GM12865 (cell line): Measurements from ENCODE around the gene MEF2D.

Experiments
- DNase-seq: peaks from one replicate; pipeline ENCODE4 v3.0.0; 2010; ENCODE audit warnings: low read depth
- H3K4me3 ChIP-seq: 2 replicates; pipeline ENCODE4 v1.5.1; 2011; ENCODE audit warnings: mild to moderate bottlenecking, low read depth, low read length, control low read depth
- TF ChIP-seq, protein P1 (sequence below): IDR thresholded peaks from 2 replicates; pipeline ENCODE4 v1.5.1; 2011; ENCODE audit warnings: low read length, control low read depth, low read depth, inconsistent platforms; ENCODE audit not compliant: insufficient read depth; ENCODE audit errors: missing control alignments

The MEF2D gene

DNA sequence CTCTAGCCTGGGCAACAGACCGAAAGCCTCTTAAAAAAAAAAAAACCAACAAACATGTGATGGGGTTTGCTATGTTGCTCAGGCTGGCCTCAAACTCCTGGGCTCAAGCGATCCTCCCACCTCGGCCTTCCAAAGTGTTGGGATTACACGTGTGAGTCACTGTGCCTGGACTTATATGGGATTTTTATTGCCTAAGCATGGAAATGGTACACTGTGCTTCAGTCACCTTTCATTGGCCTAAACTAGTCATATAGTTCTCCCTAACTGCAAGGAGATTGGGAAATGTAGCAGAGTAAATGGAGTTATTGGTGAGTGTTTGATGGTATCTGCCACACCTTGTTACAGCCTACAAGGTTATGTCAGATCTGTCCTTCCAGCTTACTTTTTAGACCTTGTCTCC is 17.2 kb upstream of the MEF2D start:
- TF ChIP-seq, protein P1, sequence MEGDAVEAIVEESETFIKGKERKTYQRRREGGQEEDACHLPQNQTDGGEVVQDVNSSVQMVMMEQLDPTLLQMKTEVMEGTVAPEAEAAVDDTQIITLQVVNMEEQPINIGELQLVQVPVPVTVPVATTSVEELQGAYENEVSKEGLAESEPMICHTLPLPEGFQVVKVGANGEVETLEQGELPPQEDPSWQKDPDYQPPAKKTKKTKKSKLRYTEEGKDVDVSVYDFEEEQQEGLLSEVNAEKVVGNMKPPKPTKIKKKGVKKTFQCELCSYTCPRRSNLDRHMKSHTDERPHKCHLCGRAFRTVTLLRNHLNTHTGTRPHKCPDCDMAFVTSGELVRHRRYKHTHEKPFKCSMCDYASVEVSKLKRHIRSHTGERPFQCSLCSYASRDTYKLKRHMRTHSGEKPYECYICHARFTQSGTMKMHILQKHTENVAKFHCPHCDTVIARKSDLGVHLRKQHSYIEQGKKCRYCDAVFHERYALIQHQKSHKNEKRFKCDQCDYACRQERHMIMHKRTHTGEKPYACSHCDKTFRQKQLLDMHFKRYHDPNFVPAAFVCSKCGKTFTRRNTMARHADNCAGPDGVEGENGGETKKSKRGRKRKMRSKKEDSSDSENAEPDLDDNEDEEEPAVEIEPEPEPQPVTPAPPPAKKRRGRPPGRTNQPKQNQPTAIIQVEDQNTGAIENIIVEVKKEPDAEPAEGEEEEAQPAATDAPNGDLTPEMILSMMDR: no peak
- DNase-seq: no peak

DNA sequence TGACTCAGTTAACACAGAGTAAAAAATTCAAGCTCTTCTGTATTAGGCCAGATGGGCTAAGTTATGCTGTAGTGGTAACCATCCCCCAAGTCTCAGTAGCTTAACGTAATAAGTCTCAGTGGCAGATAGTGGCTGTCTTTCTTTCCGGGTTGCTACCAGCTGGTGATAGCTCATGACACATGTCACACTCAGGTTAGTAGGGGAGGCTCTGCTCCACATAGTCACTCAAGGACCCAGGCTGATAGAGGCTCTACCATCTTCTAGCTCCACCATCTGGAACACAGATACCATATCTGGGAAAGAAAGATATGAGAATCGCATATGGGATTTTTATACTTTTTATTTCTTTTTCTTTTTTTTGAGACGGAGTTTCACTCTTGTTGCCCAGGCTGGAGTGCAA is 16.2 kb upstream of the MEF2D start:
- no peak for DNase-seq

More for the DNA sequence above, 17.2 kb upstream of the MEF2D start:
- H3K4me3 ChIP-seq: no peak overlapping the region

DNA sequence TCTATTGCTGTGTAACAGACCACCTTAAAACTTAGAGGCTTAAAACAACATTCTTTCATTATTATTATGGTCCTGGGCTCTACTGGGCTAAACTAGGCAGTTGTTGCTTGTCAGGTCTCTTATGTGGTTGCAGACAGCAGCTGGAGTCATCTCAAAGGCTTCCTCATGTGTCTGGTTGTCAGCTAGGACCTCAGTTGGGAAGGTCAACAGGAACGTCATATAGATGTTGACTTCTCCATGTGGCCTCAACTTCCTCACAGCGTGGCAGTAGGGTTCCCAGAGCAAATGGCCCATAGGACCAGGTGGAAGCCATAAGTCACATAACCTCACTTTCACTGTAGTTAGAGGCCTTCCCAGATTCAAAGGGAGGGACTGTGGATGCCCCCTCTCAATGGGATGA is 15.4 kb upstream of the MEF2D start:
- H3K4me3 ChIP-seq: no peak overlapping the region
- TF ChIP-seq, protein P1: no peak
- DNase-seq: no peak

More for the DNA sequence above, 16.2 kb upstream of the MEF2D start:
- TF ChIP-seq, protein P1: no peak
- H3K4me3 ChIP-seq: no peak overlapping the region

DNA sequence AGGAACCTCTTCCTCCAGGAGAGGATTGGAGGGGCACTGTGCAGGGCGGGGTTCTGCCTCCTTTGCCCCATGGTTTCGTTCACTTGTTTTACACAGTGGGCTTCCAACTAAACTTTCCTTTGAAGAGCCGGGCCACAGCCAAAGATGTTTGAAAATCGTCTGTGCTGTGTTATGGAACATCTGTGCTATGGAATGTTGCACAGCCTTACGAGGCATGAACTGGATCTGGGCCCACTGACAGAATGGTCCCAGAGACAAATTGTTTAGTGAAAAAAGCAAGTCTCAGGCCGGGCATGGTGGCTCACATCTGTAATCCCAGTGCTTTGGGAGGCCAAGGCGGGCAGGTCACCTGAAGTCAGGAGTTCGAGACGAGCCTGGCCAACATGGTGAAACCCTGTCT is 12.6 kb upstream of the MEF2D start:
- H3K4me3 ChIP-seq: no peak overlapping the region
- no peak for DNase-seq
- TF ChIP-seq, protein P1: no peak

DNA sequence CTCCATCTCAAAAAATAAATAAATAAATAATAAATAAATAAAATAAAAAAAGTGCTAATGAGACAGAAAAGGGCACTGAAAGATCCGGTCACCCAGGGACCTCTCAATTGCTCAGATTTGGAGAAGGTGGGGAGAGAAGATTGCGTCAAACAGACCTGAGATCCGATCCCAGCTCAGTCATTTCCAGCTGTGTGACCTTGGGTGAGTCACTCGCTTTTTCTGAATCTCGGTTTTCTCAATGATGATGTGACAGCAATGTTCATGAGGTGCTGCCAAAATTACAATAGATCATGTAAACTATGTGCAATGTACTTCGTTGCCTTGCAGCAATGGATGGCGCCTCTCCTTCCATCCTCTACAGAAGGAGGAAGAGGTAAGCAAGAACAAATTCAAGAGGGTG is 11.1 kb upstream of the MEF2D start:
- DNase-seq: peak; percentile 59
- TF ChIP-seq, protein P1: no peak
- no peak overlapping the region for H3K4me3 ChIP-seq

DNA sequence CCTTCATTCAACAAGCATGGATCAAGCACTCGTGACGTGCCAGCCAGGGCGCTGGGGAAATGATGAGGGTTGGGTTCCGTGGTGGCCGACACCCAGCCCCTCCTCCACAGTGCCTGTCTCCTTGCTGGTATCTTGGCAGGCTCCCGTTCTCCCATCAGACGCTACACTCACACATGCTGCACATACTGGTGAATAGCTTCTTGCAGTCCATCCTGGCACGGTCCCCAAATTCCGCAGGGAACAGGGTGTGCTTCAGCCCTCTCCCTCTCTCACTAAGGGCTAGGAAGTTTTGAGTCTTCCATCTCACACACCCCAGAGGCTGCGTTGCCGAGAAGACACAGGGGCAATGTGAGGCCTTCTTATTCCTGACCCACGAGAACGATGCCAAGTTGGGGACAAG is 10.1 kb upstream of the MEF2D start:
- no peak overlapping the region for H3K4me3 ChIP-seq
- TF ChIP-seq, protein P1: no peak
- DNase-seq: no peak

DNA sequence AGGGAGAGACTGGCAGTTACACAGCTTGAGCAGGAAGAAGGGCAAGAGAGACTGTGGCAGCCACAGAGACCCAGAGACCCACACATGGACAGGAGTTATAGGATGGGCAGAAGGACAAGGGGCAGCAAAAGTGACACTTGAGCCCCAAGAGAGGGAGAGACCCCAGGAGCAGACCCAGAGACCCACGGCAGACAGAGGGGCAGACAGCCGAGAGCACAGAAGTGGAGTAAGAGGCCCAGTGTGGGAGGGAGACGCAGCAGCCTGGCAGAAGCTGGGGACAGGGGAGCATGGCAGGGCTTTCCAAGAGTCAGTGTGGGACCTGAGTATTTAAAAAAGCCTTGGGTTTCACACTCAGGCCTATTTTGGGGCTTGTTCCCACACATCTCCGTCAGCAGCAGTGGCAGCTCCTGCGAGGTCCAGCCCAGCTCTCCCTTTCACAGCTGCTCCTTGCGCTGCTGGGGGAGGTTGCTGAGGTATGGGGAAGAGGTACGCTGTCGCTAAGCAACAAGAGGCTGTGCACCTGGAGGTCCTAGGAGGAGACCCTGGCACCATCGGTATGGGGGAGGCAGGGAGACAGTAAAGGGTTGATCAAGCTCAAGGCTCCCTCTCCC is 9.0 kb upstream of the MEF2D start:
- TF ChIP-seq, protein P1: no peak
- H3K4me3 ChIP-seq: no peak overlapping the region
- no peak for DNase-seq
